HepG2 (cell line): ENCODE data around the gene DDIT4. TPM values are rescaled to one million over a fixed set of nuclear protein-coding genes. Genes with fewer than 3 reads are reported as not detected.

Experiments used
- AFF4 ChIP-seq: sonication (generic); formaldehyde crosslinking; IDR thresholded peaks from 2 replicates; pipeline ENCODE4 v1.4.0; 2020; ENCODE audit warnings: missing genetic modification reagents
- CREM ChIP-seq, 2 experiments: sonication (generic) in 1 of 2; formaldehyde crosslinking in 1 of 2; IDR thresholded peaks; 2 replicates each; pipeline versions ENCODE4 v1.4.0 to v1.6.1; 2016 to 2020; ENCODE audit warnings: antibody characterized with exemption in 1 of 2, mild to moderate bottlenecking in 1 of 2, missing genetic modification reagents in 1 of 2
- FOXO1 ChIP-seq: sonication (generic); formaldehyde crosslinking; IDR thresholded peaks from 2 replicates; pipeline ENCODE4 v1.4.0; 2020; ENCODE audit warnings: missing genetic modification reagents
- MLLT10 ChIP-seq: sonication (generic); formaldehyde crosslinking; IDR thresholded peaks from 2 replicates; pipeline ENCODE4 v1.4.0; 2020; ENCODE audit warnings: missing genetic modification reagents
- NKX3-1 ChIP-seq: sonication (generic); formaldehyde crosslinking; IDR thresholded peaks from 2 replicates; pipeline ENCODE4 v1.5.0; 2020; ENCODE audit warnings: missing genetic modification reagents
- NONO ChIP-seq, 2 experiments: fragments of 450-650 bp in 1 of 2; sonication (generic) in 1 of 2; formaldehyde crosslinking in 1 of 2; IDR thresholded peaks in 1 of 2; conservative IDR thresholded peaks in 1 of 2; 2 replicates each; pipeline versions ENCODE4 v1.6.1 to v1.8.0; 2017 to 2022; ENCODE audit warnings: mild to moderate bottlenecking in 1 of 2, missing genetic modification reagents in 1 of 2, moderate library complexity in 1 of 2
- RBM22 ChIP-seq: fragments of 200-400 bp; formaldehyde crosslinking; optimal IDR thresholded peaks from 2 replicates; pipeline ENCODE3; 2017; ENCODE audit warnings: mild to moderate bottlenecking, low read length, moderate library complexity
- SATB2 ChIP-seq: sonication (generic); formaldehyde crosslinking; IDR thresholded peaks from 2 replicates; pipeline ENCODE4 v1.5.0; 2020; ENCODE audit warnings: missing genetic modification reagents
- XRCC5 ChIP-seq: fragments of 200-400 bp; formaldehyde crosslinking; optimal IDR thresholded peaks from 2 replicates; pipeline ENCODE3; 2017; ENCODE audit warnings: mild to moderate bottlenecking, low read length
- ZFP91 ChIP-seq: sonication (generic); formaldehyde crosslinking; IDR thresholded peaks from 2 replicates; pipeline ENCODE4 v1.9.0; 2022; ENCODE audit warnings: missing genetic modification reagents, mild to moderate bottlenecking, borderline replicate concordance
- ZMYM2 ChIP-seq: sonication (generic); formaldehyde crosslinking; IDR thresholded peaks from 2 replicates; pipeline ENCODE4 v1.8.0; 2022; ENCODE audit warnings: mild to moderate bottlenecking, missing genetic modification reagents
- ZNF280B ChIP-seq: sonication (generic); formaldehyde crosslinking; IDR thresholded peaks from 2 replicates; pipeline ENCODE4 v1.5.0; 2020; ENCODE audit warnings: missing genetic modification reagents, mild to moderate bottlenecking, borderline replicate concordance
- ZNF558 ChIP-seq: sonication (generic); formaldehyde crosslinking; IDR thresholded peaks from 2 replicates; pipeline ENCODE4 v1.9.0; 2022; ENCODE audit warnings: mild to moderate bottlenecking, missing genetic modification reagents, borderline replicate concordance
- ZNF841 ChIP-seq: sonication (generic); formaldehyde crosslinking; IDR thresholded peaks from 2 replicates; pipeline ENCODE4 v1.8.1; 2023; ENCODE audit warnings: missing genetic modification reagents, borderline replicate concordance
- polyA plus RNA-seq, 8 experiments: library from polyadenylated mRNA; depleted of rRNA in 3 of 8; stranded (reverse) in 7 of 8; unstranded in 1 of 8; fragments of >200 nt; fragmentation: Illumina TruSeq in 4 of 8; extraction: Trizol in 4 of 8; gene quantifications; 2 replicates each; pipeline versions ENCODE4 v1.2.1 to v1.2.3, GENCODE V29; 2011 to 2016; ENCODE audit warnings: low read depth in 4 of 8, missing spikeins in 1 of 8, mixed read lengths in 1 of 8; ENCODE audit not compliant: insufficient read depth in 1 of 8
- total RNA-seq, 5 experiments: library from RNA; depleted of rRNA; stranded (reverse); fragments of >200 nt; fragmentation: Illumina TruSeq; extraction: Trizol; gene quantifications; 2 replicates each; pipeline ENCODE4 v1.2.3, GENCODE V29; 2016; ENCODE audit warnings: low read depth in 1 of 5
- TF ChIP-seq, protein P1 (sequence below): sonication (generic); formaldehyde crosslinking; IDR thresholded peaks from 2 replicates; pipeline ENCODE4 v1.8.1; 2023; ENCODE audit warnings: mild to moderate bottlenecking, inconsistent platforms, moderate library complexity, missing genetic modification reagents, borderline replicate concordance
- TF ChIP-seq, protein P2 (sequence below): sonication (generic); formaldehyde crosslinking; IDR thresholded peaks from 2 replicates; pipeline ENCODE4 v1.4.0; 2020; ENCODE audit warnings: missing genetic modification reagents, borderline replicate concordance

DDIT4 gene
- total and polyA plus RNA-seq, 2 of the 13 experiments (the other 11 are each of a cell fraction or from before 2014, with no cell fraction given) = 35.6 to 40.7 TPM

- peak; percentile 64 for TF ChIP-seq ZFP91 (CRISPR knock-in tag)
- 0 out of 2 replicates have a peak, but pooled peaks have one; percentile 36 for TF ChIP-seq SATB2 (CRISPR knock-in tag)
- TF ChIP-seq ZMYM2 (CRISPR knock-in tag) = 0 out of 2 replicates have a peak, but pooled peaks have one; percentile 48
- peak; percentile 6; the same call in 1 of the 2 replicates for TF ChIP-seq ZNF280B
- TF ChIP-seq, protein P1, sequence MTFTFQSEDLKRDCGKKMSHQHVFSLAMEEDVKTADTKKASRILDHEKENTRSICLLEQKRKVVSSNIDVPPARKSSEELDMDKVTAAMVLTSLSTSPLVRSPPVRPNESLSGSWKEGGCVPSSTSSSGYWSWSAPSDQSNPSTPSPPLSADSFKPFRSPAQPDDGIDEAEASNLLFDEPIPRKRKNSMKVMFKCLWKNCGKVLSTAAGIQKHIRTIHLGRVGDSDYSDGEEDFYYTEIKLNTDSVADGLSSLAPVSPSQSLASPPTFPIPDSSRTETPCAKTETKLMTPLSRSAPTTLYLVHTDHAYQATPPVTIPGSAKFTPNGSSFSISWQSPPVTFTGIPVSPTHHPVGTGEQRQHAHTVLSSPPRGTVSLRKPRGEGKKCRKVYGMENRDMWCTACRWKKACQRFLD (CRISPR knock-in tag) = no peak
- TF ChIP-seq ZNF558 (CRISPR knock-in tag) = 0 out of 2 replicates have a peak, but pooled peaks have one; percentile 60
- no peak for TF ChIP-seq MLLT10
- TF ChIP-seq NONO (IDR thresholded peaks at IDR 0.05) = no peak
- peak; percentile 82 for TF ChIP-seq NONO (CRISPR knock-in tag; conservative IDR thresholded peaks at IDR 0.05)
- no peak for TF ChIP-seq CREM (IDR thresholded peaks at IDR 0.05)
- TF ChIP-seq CREM (CRISPR knock-in tag; IDR thresholded peaks at IDR 0.05) = no peak
- peak; percentile 52 for TF ChIP-seq NKX3-1 (CRISPR knock-in tag)
- 0 out of 2 replicates have a peak, but pooled peaks have one; percentile 59 for TF ChIP-seq AFF4 (CRISPR knock-in tag)
- TF ChIP-seq, protein P2, sequence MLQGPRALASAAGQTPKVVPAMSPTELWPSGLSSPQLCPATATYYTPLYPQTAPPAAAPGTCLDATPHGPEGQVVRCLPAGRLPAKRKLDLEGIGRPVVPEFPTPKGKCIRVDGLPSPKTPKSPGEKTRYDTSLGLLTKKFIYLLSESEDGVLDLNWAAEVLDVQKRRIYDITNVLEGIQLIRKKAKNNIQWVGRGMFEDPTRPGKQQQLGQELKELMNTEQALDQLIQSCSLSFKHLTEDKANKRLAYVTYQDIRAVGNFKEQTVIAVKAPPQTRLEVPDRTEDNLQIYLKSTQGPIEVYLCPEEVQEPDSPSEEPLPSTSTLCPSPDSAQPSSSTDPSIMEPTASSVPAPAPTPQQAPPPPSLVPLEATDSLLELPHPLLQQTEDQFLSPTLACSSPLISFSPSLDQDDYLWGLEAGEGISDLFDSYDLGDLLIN = no peak
- TF ChIP-seq ZNF841 (CRISPR knock-in tag) = no peak
- TF ChIP-seq RBM22 = peak; percentile 34
- TF ChIP-seq FOXO1 = no peak
- TF ChIP-seq XRCC5 = no peak
Observed at GRCh38 chr10:72260976-72261783, 12.5 kb upstream of the DDIT4 start (continued).
